ENCODE data around the gene HYAL3.
A peak's percentile ranks its signal among the peaks of the same experiment; 100 is the strongest.
"Not testable (repeated sequence)": the region's sequence is repeated elsewhere in the genome, so short reads cannot be mapped to it uniquely, and the experiment has no call there.

Gene HYAL3

GRCh38 chr3:50319894-50320625, 20.9 kb upstream of the HYAL3 start:
- Histone ChIP-seq H3K9ac (ENCODE audit: low read depth, low read length) (peak overlapping the region; percentile 96), H3K36me3 (ENCODE audit: insufficient read depth, low read length) (peaks cover 22% of the 10 kb centered on the region)

DNA sequence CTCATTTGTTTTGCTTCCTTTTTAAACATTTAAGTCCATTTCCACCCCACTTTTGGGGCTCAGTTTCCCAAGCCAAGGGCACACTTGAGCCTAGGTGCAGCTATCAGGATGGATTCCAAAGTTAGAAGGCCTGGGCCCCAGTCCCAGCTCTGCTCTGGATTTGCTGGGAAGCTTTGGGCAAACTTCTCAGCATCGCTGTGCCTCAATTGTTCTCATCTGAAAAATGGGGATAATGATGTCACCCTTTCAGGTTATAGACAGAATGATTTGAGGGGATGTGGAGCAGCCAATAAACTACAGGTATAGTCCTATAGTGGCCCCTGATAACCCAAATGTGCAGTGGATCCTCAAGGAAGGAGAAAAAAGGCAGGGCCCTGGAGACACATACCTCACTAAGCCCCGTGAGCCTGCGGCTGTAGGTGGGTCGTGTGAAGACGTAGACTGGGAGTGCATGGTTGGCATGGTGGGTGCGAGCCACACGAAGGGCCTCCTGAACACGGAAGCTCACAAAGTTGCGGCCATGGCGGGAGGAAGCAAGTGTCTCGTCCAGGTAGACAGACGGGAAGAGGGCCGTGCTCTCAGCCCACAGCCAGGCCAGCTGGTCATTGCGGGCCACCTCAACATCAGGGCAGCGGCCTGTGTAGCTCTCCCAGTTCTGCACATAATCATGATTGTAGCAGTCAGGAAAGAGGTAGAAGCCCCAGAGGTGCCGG, 20.1 kb upstream of the HYAL3 start:
- Histone ChIP-seq H3K9ac (ENCODE audit: low read depth, low read length) (no peak overlapping the region), H3K36me3 (ENCODE audit: insufficient read depth, low read length) (peaks cover 22% of the 10 kb centered on the region), H3K4me2 (ENCODE audit: low read length) (peak overlapping the region; percentile 85), H3K4me1 (ENCODE audit: control insufficient read depth, insufficient read depth, low read length) (peaks cover 31% of the 10 kb centered on the region), H3K27me3 (ENCODE audit: control insufficient read depth, insufficient read depth, low read length) (no peaks in the 10 kb centered on the region), H3K4me3 (ENCODE audit: low read length) (no peak overlapping the region), H3K9me3 (replicated peaks; ENCODE audit: low read length) (no peaks in the 10 kb centered on the region)

More at GRCh38 chr3:50319894-50320625, 20.9 kb upstream of the HYAL3 start:
- Histone ChIP-seq H3K4me1 (ENCODE audit: control insufficient read depth, insufficient read depth, low read length) (peaks cover 31% of the 10 kb centered on the region), H3K27me3 (ENCODE audit: control insufficient read depth, insufficient read depth, low read length) (no peaks in the 10 kb centered on the region), H3K4me3 (ENCODE audit: low read length) (peak overlapping the region; percentile 73), H3K4me2 (ENCODE audit: low read length) (peak overlapping the region; percentile 85), H3K9me3 (replicated peaks; ENCODE audit: low read length) (no peaks in the 10 kb centered on the region)

DNA sequence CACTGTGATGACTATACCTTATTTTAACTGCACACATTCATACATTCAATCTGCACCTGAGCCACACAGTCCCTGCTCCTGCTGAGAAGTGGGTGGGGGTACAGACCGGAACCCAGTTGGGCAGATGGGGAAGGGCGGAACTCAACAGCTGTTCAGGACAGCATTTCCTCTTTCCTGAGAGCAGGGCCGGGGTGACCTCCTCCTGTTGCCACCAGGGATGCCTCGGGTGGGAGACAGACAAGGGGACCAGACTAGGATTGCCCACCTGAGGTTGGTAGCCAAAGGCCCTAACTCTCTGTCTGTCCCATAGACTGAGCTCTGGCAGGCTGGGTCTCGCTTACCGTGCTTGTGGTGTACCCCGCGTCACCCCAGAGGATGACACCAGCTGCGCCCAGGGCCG, 19.4 kb upstream of the HYAL3 start:
- Histone ChIP-seq H3K27me3 (ENCODE audit: control insufficient read depth, insufficient read depth, low read length) (no peaks in the 10 kb centered on the region), H3K36me3 (ENCODE audit: insufficient read depth, low read length) (peaks cover 22% of the 10 kb centered on the region), H3K9me3 (replicated peaks; ENCODE audit: low read length) (no peaks in the 10 kb centered on the region), H3K9ac (ENCODE audit: low read depth, low read length) (no peak overlapping the region), H3K4me2 (ENCODE audit: low read length) (peak overlapping the region; percentile 21), H3K4me1 (ENCODE audit: control insufficient read depth, insufficient read depth, low read length) (peaks cover 31% of the 10 kb centered on the region), H3K4me3 (ENCODE audit: low read length) (no peak overlapping the region)

DNA sequence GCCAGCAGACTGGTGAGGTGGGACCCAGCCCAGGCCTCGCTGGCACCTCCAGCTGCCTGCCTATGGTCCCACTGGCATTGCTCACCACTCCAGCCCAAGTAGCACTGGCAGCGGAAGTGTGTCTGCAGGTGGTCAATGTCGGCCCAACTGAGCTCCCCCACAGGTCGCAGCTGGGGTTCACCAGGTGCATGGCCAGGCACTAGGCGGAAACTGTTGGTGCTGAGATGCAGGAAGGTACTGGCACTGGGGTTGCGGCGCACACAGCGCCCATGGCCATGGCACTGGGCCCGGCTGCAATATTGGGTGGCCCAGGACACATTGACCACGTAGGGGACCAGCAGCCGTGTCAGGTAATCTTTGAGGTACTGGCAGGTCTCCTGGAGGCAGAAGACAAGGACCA, 19.0 kb upstream of the HYAL3 start:
- Histone ChIP-seq H3K4me3 (ENCODE audit: low read length) (no peak overlapping the region), H3K9ac (ENCODE audit: low read depth, low read length) (no peak overlapping the region), H3K9me3 (replicated peaks; ENCODE audit: low read length) (no peaks in the 10 kb centered on the region), H3K4me2 (ENCODE audit: low read length) (no peak overlapping the region), H3K4me1 (ENCODE audit: control insufficient read depth, insufficient read depth, low read length) (peaks cover 31% of the 10 kb centered on the region), H3K27me3 (ENCODE audit: control insufficient read depth, insufficient read depth, low read length) (no peaks in the 10 kb centered on the region), H3K36me3 (ENCODE audit: insufficient read depth, low read length) (peaks cover 22% of the 10 kb centered on the region)

GRCh38 chr3:50317300-50317699, 18.1 kb upstream of the HYAL3 start:
- Histone ChIP-seq H3K36me3 (ENCODE audit: insufficient read depth, low read length) (peaks cover 22% of the 10 kb centered on the region), H3K9ac (ENCODE audit: low read depth, low read length) (no peak overlapping the region), H3K4me3 (ENCODE audit: low read length) (no peak overlapping the region), H3K9me3 (replicated peaks; ENCODE audit: low read length) (no peaks in the 10 kb centered on the region), H3K27me3 (ENCODE audit: control insufficient read depth, insufficient read depth, low read length) (no peaks in the 10 kb centered on the region), H3K4me1 (ENCODE audit: control insufficient read depth, insufficient read depth, low read length) (peaks cover 26% of the 10 kb centered on the region), H3K4me2 (ENCODE audit: low read length) (no peak overlapping the region)

DNA sequence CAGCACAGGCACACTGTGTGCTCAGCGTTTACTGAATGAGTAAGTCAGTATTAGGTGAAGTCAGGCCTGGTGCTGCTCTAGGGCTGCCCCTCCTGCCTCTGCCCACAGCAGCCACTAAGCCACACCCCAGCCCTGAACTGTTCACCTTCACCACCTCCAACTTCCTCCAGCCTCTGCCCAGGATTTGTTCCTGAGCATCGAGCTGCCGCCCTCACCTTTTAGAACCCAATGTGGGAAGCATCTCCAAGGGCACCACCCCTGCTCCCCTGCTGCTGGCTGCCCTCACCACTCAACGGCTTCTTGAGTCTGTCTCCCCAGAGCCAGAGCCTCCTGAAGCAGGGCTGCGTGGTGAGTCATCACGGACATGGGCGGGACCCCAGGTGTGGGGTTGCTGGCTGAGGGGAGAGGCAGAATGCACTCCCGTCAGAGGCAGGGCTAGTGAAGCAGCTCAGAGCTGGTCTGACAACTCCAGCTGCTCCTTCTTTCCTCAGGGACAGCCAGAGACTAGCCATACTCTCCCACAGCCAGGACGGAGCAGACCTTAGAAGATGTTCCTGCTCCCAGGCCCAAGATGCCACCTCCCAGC, 17.5 kb upstream of the HYAL3 start:
- Histone ChIP-seq H3K27me3 (ENCODE audit: control insufficient read depth, insufficient read depth, low read length) (no peaks in the 10 kb centered on the region), H3K36me3 (ENCODE audit: insufficient read depth, low read length) (peaks cover 22% of the 10 kb centered on the region), H3K9me3 (replicated peaks; ENCODE audit: low read length) (no peaks in the 10 kb centered on the region), H3K4me3 (ENCODE audit: low read length) (no peak overlapping the region), H3K9ac (ENCODE audit: low read depth, low read length) (no peak overlapping the region), H3K4me2 (ENCODE audit: low read length) (no peak overlapping the region), H3K4me1 (ENCODE audit: control insufficient read depth, insufficient read depth, low read length) (peaks cover 21% of the 10 kb centered on the region)

DNA sequence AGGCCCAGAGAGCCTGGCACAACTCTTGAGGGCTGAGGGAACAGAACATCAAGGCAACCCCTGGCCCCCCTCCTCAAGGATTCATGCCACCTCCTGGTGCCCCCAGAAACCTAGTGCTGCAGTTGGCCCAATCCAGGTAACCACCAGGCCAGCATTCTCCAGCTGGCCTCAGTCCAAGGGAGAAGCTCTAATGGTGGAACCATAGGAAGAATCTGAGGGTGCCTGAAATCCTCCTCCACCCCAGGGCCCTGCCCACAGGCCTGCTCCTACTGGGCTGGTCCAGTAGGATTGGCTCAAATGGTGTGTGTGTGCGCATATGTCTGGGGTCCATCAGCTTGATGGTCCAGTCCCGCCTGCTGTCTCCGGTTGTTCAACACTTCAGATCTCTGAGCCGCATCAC, 15.6 kb upstream of the HYAL3 start:
- no peaks in the 10 kb centered on the region for H3K27me3 ChIP-seq (ENCODE audit: control insufficient read depth, insufficient read depth, low read length)
- H3K36me3 ChIP-seq (ENCODE audit: insufficient read depth, low read length): peaks cover 21% of the 10 kb centered on the region
- no peak overlapping the region for H3K9ac ChIP-seq (ENCODE audit: low read depth, low read length)
- no peak overlapping the region for H3K4me2 ChIP-seq (ENCODE audit: low read length)
- no peaks in the 10 kb centered on the region for H3K9me3 ChIP-seq (replicated peaks; ENCODE audit: low read length)
- H3K4me3 ChIP-seq (ENCODE audit: low read length): no peak overlapping the region
- H3K4me1 ChIP-seq (ENCODE audit: control insufficient read depth, insufficient read depth, low read length): peaks cover 13% of the 10 kb centered on the region

- Histone ChIP-seq H3K9ac (ENCODE audit: low read depth, low read length) (no peak overlapping the region), H3K9me3 (replicated peaks; ENCODE audit: low read length) (no peaks in the 10 kb centered on the region), H3K36me3 (ENCODE audit: insufficient read depth, low read length) (peaks cover 17% of the 10 kb centered on the region), H3K4me2 (ENCODE audit: low read length) (no peak overlapping the region), H3K4me1 (ENCODE audit: control insufficient read depth, insufficient read depth, low read length) (peaks cover 10% of the 10 kb centered on the region), H3K27me3 (ENCODE audit: control insufficient read depth, insufficient read depth, low read length) (no peaks in the 10 kb centered on the region), H3K4me3 (ENCODE audit: low read length) (no peak overlapping the region)
Observed at GRCh38 chr3:50314342-50314741, 15.1 kb upstream of the HYAL3 start.

- H3K9ac ChIP-seq (ENCODE audit: low read depth, low read length); H3K36me3 ChIP-seq (ENCODE audit: insufficient read depth, low read length); H3K4me1 ChIP-seq (ENCODE audit: control insufficient read depth, insufficient read depth, low read length); H3K9me3 ChIP-seq (replicated peaks; ENCODE audit: low read length); H3K4me2 ChIP-seq (ENCODE audit: low read length); H3K27me3 ChIP-seq (ENCODE audit: control insufficient read depth, insufficient read depth, low read length); H3K4me3 ChIP-seq (ENCODE audit: low read length): not testable (repeated sequence)
Observed at GRCh38 chr3:50312041-50312440, 12.8 kb upstream of the HYAL3 start.

- H3K9ac ChIP-seq (ENCODE audit: low read depth, low read length): no peak overlapping the region
- no peak overlapping the region for H3K4me2 ChIP-seq (ENCODE audit: low read length)
- H3K4me1 ChIP-seq (ENCODE audit: control insufficient read depth, insufficient read depth, low read length): peaks cover 11% of the 10 kb centered on the region
- H3K36me3 ChIP-seq (ENCODE audit: insufficient read depth, low read length): no peaks in the 10 kb centered on the region
- no peaks in the 10 kb centered on the region for H3K27me3 ChIP-seq (ENCODE audit: control insufficient read depth, insufficient read depth, low read length)
- no peak overlapping the region for H3K4me3 ChIP-seq (ENCODE audit: low read length)
- H3K9me3 ChIP-seq (replicated peaks; ENCODE audit: low read length): no peaks in the 10 kb centered on the region
Observed at GRCh38 chr3:50304601-50305000, 5.4 kb upstream of the HYAL3 start.

DNA sequence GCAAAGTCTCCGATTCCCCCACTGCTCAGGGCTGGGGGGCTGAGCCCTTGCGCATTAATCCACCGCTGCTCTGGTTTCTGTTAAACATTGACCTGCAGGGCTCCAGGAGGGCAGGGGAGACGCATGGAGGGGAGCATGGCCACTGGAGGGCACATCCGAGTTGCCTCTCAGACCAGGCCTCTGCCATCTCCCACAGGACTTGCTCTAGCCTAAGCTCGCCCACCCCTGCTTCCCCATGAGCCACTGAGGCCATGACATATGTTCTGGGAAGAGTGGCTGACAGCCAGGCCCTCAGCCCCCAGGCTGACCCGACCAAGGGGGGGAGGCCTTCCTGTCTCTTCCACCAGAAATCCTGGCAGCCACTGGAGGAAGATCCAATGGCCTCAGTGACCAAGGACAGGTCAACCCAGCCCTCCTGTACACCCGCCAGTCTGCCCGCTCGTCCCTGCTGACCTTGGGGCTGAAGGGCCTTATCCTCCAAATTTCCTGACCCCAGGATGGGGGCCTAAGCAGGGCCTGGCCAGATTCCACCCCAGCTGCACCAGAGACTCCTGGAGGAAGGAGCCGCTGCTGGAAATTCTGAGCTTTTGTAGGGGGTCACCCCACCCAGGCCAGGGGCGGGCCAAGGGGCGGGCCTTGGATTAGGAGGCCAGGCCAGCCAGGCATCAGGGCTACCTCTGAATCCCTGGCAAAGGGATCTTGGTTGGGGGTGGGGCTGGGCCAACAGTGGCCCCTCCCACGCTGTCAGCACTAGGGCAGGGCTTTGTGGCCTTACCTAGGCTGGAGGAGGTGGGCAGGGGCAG, 4.0 kb upstream of the HYAL3 start, which contains the start of gene HYAL1:
TSS of gene HYAL1 (minus strand) at position 562 of the 803 bp plus-strand sequence. CDS start 618 bp downstream, outside the sequence.
- H3K9ac ChIP-seq (ENCODE audit: low read depth, low read length): no peak within 1 kb of the TSS

More for the DNA sequence above, 4.0 kb upstream of the HYAL3 start, which contains the start of gene HYAL1:
- Histone ChIP-seq H3K4me3 (ENCODE audit: low read length) (no peak within 1 kb of the TSS), H3K4me1 (ENCODE audit: control insufficient read depth, insufficient read depth, low read length) (peaks cover 19% of the 10 kb centered on the region), H3K9me3 (replicated peaks; ENCODE audit: low read length) (no peaks in the 10 kb centered on the region), H3K27me3 (ENCODE audit: control insufficient read depth, insufficient read depth, low read length) (no peaks in the 10 kb centered on the region), H3K36me3 (ENCODE audit: insufficient read depth, low read length) (no peaks in the 10 kb centered on the region), H3K4me2 (ENCODE audit: low read length) (no peak within 1 kb of the TSS)

All from skeletal muscle satellite cell (primary cell).